Stomach smooth muscle (tissue), 2 donors: ENCODE results near the gene CDKN2AIP.

Experiments used
- H3K27ac ChIP-seq: one replicate; pipeline ENCODE4 v1.7.0; 2013; ENCODE audit warnings: mild to moderate bottlenecking, low read length, inconsistent platforms
- H3K27me3 ChIP-seq, 2 donors: one replicate each; pipeline ENCODE4 v1.7.0; 2013; ENCODE audit warnings: low read length in 2 of 2; ENCODE audit not compliant: insufficient read depth in 2 of 2, control insufficient read depth in 1 of 2
- H3K36me3 ChIP-seq, 2 donors: one replicate each; pipeline ENCODE4 v1.7.0; 2013; ENCODE audit warnings: low read length in 2 of 2; ENCODE audit not compliant: control insufficient read depth in 2 of 2, insufficient read depth in 2 of 2
- H3K4me1 ChIP-seq: one replicate; pipeline ENCODE4 v1.7.0; 2013; ENCODE audit warnings: low read length; ENCODE audit not compliant: control insufficient read depth, insufficient read depth
- H3K4me3 ChIP-seq, 2 donors: one replicate each; pipeline ENCODE4 v1.7.0; 2013; ENCODE audit warnings: low read length in 2 of 2
- H3K9ac ChIP-seq, 2 donors: one replicate each; pipeline ENCODE4 v1.7.0; 2013; ENCODE audit warnings: low read length in 2 of 2, mild to moderate bottlenecking in 1 of 2
- H3K9me3 ChIP-seq, 2 donors: one replicate each; pipeline ENCODE4 v1.7.0; 2013; ENCODE audit warnings: low read length in 2 of 2; ENCODE audit not compliant: control insufficient read depth in 2 of 2
- donor health status: healthy.
- donor health status: Pancreatic carcinoma.

The CDKN2AIP gene

DNA sequence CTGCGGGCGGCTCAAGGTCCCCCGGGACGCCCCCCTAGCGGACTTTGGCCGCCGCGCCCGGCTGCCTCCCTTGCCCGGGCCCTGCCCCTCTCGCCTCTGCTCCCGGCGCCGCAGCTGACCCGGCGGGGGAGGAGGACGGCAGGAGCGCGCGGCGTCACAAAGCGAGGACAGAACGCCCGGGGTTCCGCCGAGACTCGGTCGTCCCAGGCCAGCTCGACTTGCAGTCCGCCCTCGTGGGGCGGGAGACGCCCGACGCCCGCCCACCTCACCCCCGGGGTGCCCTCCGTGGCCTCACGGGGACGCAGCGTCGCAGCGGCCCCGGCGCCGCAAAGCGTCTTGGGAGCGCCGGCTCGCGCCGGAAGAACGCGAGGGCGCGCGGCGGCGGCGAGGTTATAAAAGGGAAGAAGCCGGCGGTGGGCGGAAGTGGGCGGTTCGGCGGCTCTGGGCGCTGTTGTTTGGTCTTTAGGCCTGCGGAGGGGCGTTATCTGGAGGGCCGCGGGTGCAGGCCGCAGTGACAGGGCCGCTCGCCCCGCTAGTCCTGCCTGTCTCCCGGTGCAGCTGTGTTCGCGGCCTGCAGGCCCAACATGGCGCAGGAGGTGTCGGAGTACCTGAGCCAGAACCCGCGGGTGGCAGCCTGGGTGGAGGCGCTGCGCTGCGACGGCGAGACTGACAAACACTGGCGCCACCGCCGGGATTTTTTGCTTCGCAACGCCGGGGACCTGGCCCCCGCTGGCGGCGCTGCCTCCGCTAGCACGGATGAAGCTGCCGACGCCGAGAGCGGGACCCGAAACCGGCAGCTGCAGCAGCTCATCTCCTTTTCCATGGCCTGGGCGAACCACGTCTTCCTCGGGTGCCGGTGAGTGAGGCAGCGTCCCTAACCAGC, at the start of gene CDKN2AIP:
Gene CDKN2AIP (plus strand): TSS at position 423 of the 883 bp plus-strand sequence. CDS start 162 bp downstream, at position 585.
- Histone ChIP-seq H3K9ac (peak within 1 kb of the TSS; percentile 96 to 99), H3K9me3 (no peaks in the 10 kb centered on the region), H3K4me1 (peaks cover 10% of the 10 kb centered on the region), H3K36me3 (peaks cover 13 to 26% of the 10 kb centered on the region in 2 donors), H3K27ac (peak within 1 kb of the TSS; percentile 98), H3K4me3 (peak within 1 kb of the TSS; percentile 94), H3K27me3 (no peaks in the 10 kb centered on the region)

- H3K4me3 ChIP-seq, result no peak overlapping the region
- H3K36me3 ChIP-seq, result no peaks in the 10 kb centered on the region
- H3K27me3 ChIP-seq, result peaks cover 0 to 2% of the 10 kb centered on the region in 2 donors
- H3K27ac ChIP-seq, result no peak overlapping the region
- H3K4me1 ChIP-seq, result peaks cover 10% of the 10 kb centered on the region
- no peaks in the 10 kb centered on the region for H3K9me3 ChIP-seq
- no peak overlapping the region for H3K9ac ChIP-seq
Measured at GRCh38 chr4:183395395-183395794, 49.0 kb upstream of the CDKN2AIP start.

DNA sequence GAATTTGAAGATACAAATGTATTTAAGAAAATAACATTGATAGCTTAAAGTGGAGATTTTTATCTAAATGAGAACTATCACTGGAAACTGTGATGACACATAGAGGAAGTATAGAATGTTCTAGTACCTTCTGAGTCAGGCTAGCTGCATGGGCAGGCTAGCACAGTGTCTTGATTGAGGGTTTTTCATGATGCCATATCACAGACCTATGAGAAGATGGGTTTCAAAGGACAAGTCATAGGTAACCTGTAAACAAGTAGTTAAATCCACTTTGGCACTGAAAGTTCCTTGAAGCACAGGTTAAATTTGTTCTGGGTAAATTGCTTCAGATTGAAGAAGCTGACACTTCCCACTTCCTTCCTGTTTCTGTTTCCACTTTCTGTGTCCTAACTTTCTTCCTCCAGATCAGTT, 48.2 kb upstream of the CDKN2AIP start:
- Histone ChIP-seq H3K27ac (no peak overlapping the region), H3K9ac (no peak overlapping the region), H3K4me3 (no peak overlapping the region), H3K9me3 (no peaks in the 10 kb centered on the region), H3K36me3 (no peaks in the 10 kb centered on the region), H3K27me3 (peaks cover 0 to 2% of the 10 kb centered on the region in 2 donors), H3K4me1 (peaks cover 10% of the 10 kb centered on the region)

DNA sequence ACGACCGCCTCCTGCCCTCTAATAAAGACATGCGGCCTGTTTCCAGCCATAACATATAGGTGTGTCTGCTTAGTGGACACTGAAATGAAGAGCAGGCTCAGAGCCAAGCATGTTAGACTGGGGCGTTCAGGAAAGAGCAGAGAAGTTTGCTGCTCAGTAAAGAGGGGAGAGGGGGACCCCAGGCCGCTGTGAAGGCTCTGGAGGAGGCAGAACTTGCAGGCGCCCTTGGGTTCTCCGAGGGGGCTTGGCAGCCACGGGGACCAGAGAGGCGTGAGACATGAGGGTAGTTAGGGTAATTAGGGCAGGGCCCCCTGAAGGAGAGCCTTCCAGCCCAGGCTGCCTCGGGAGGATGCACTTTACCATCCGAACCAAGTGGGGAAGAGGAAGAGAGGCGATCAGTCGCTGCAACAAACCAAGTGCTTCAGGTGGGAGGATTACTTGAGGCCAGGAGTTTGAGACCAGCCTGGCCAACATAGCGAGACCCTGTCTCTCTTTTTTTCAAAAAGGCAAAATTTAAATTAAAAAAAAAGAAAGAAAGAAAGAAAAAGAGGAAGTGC, 46.6 kb upstream of the CDKN2AIP start:
- Histone ChIP-seq H3K9me3 (no peaks in the 10 kb centered on the region), H3K27ac (no peak overlapping the region), H3K4me1 (peaks cover 10% of the 10 kb centered on the region), H3K36me3 (no peaks in the 10 kb centered on the region), H3K9ac (peak overlapping the region; percentile 57 to 66), H3K27me3 (no peaks in the 10 kb centered on the region), H3K4me3 (peak overlapping the region; percentile 73 to 76)

- Histone ChIP-seq H3K36me3 (no peaks in the 10 kb centered on the region), H3K4me3 (peak overlapping the region; percentile 73 to 76), H3K9ac (peak overlapping the region; percentile 57 to 66), H3K9me3 (no peaks in the 10 kb centered on the region), H3K4me1 (peaks cover 10% of the 10 kb centered on the region), H3K27me3 (no peaks in the 10 kb centered on the region), H3K27ac (no peak overlapping the region)
Measured at GRCh38 chr4:183398298-183399125, 45.9 kb upstream of the CDKN2AIP start.

- H3K27ac ChIP-seq, result no peak overlapping the region
- no peaks in the 10 kb centered on the region for H3K27me3 ChIP-seq
- H3K36me3 ChIP-seq, result no peaks in the 10 kb centered on the region
- peak overlapping the region in 1 of 2 donors; percentile 57 for H3K9ac ChIP-seq
- peaks cover 10% of the 10 kb centered on the region for H3K4me1 ChIP-seq
- no peaks in the 10 kb centered on the region for H3K9me3 ChIP-seq
- peak overlapping the region; percentile 73 to 76 for H3K4me3 ChIP-seq
Measured at GRCh38 chr4:183399126-183399522, 45.3 kb upstream of the CDKN2AIP start.

- Histone ChIP-seq H3K4me1 (peaks cover 10% of the 10 kb centered on the region), H3K9ac (no peak overlapping the region), H3K4me3 (no peak overlapping the region), H3K9me3 (no peaks in the 10 kb centered on the region), H3K27me3 (no peaks in the 10 kb centered on the region), H3K27ac (no peak overlapping the region), H3K36me3 (no peaks in the 10 kb centered on the region)
Measured at GRCh38 chr4:183399616-183400015, 44.8 kb upstream of the CDKN2AIP start.

GRCh38 chr4:183400035-183400434, 44.4 kb upstream of the CDKN2AIP start:
- no peaks in the 10 kb centered on the region for H3K9me3 ChIP-seq
- H3K36me3 ChIP-seq, result no peaks in the 10 kb centered on the region
- H3K27me3 ChIP-seq, result no peaks in the 10 kb centered on the region
- H3K9ac ChIP-seq, result no peak overlapping the region
- peaks cover 10% of the 10 kb centered on the region for H3K4me1 ChIP-seq
- H3K27ac ChIP-seq, result no peak overlapping the region
- no peak overlapping the region for H3K4me3 ChIP-seq

- H3K36me3 ChIP-seq, result no peaks in the 10 kb centered on the region
- H3K27ac ChIP-seq, result no peak overlapping the region
- no peaks in the 10 kb centered on the region for H3K27me3 ChIP-seq
- H3K4me3 ChIP-seq, result no peak overlapping the region
- no peak overlapping the region for H3K9ac ChIP-seq
- H3K9me3 ChIP-seq, result no peaks in the 10 kb centered on the region
- H3K4me1 ChIP-seq, result peaks cover 10% of the 10 kb centered on the region
Measured at GRCh38 chr4:183401473-183401872, 43.0 kb upstream of the CDKN2AIP start.

GRCh38 chr4:183402771-183403170, 41.7 kb upstream of the CDKN2AIP start:
- no peaks in the 10 kb centered on the region for H3K36me3 ChIP-seq
- no peak overlapping the region for H3K4me3 ChIP-seq
- H3K27me3 ChIP-seq, result no peaks in the 10 kb centered on the region
- peaks cover 10% of the 10 kb centered on the region for H3K4me1 ChIP-seq
- no peaks in the 10 kb centered on the region for H3K9me3 ChIP-seq
- H3K9ac ChIP-seq, result no peak overlapping the region
- no peak overlapping the region for H3K27ac ChIP-seq
